NCI-H345 treated with DMSO at 0.1 percent for 48 hours (cell line): Measurements from ENCODE around the gene PAOX.

Experiments used
- DNase-seq: peaks from one replicate; lab custom pipeline; 2025; ENCODE audit not compliant: unreplicated experiment; lab: John Stamatoyannopoulos, UW

Gene PAOX

DNA sequence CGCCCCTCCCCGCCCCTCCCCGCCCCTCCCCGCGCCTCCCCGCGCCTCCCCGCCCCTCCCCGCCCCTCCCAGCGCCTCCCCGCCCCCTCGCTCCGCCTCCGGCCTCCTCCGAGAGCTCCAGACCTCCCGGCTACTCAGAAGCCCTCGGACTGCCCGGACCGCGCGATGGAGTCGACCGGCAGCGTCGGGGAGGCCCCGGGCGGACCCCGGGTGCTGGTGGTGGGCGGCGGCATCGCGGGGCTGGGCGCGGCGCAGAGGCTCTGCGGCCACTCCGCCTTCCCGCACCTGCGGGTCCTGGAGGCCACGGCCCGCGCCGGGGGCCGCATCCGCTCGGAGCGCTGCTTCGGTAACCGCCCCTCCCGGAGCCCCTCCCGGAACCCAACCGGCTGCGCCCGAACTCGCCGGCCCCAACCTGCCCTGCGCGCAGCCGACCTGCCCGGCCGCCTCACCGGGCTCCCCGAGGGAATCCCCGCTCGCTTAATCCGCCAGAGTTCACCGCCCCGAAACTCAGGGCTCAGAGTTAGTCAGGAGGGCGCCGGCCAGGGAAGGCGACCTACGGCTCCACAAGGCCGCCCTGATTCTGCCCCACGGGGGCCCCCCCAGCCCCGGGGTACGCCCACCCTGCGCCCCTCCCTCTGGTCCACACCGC is at the start of gene PAOX:
PAOX (plus strand) TSS at position 111 of the 649 bp plus-strand sequence; CDS start at position 166, 55 bp downstream.
- no peak for DNase-seq

DNA sequence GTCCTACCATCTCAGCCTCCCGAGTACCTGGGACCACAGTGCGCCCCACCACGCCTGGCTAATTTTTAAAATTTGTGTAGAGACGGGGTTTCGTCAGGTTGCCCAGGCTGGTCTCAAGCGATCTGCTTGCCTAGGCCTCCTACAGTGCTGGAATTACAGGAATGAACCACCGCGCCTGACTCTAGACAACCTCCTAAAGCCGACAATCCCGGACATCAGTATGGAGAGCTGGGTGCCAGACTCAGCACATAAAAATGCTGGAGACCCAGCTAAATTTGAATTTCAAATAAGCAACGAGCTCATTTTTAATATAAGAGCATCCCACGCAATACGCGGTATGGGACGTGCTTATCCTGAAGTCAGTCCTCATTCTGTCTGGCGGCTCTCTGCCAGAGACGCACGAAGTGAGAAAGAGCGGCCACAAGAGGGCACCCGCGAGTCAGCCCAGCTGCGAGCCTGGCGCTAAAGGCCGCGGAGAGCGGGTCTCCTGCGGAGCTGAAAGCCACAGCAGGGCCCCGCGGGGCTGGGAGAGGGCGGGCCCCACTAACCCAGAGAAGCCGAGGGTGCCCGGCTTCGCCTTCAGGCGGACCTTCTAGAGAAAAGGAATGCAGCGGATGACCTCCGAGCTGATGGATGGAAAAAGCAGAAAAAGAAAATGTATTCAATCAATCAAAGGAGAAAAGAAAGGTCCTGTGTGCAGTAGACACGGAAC is 49.4 kb upstream of the PAOX start:
- peak; percentile 61 for DNase-seq

DNA sequence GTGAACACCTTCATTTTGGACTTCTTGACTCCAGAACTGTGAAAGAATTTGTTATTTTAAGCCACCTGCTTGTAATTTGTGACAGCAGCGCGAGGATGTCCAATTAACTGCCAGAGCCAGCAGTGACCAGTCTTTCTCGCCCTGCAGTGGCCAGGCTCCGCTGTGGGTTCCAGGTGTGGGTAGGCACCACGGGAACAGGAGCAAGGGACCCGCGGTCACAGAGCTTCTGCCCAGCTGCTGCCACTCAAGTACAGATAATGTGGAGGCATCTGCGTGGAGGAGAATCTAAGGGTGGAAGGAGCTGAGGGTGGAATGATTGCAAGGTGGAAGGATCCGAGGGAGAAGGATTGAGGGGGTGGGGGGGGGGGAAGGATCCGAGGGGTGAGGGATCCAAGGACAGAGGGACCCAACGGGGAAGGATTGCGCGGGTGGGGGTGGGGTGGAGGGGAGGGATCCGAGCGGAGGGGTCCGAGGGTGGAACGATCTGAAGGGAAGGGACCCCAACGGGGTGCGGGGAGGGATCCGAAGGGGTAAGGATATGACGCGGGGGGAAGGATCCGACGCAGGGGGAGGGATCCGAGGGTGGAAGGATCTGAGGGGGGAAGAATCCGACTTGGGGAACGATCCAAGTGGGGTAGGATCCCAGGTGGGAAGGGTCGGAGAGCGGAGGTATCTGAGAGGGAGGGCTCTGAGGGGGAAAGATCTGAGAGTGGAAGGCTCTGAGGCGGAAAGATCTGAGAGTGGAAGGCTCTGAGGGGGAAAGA is 45.9 kb upstream of the PAOX start:
- no peak for DNase-seq

DNA sequence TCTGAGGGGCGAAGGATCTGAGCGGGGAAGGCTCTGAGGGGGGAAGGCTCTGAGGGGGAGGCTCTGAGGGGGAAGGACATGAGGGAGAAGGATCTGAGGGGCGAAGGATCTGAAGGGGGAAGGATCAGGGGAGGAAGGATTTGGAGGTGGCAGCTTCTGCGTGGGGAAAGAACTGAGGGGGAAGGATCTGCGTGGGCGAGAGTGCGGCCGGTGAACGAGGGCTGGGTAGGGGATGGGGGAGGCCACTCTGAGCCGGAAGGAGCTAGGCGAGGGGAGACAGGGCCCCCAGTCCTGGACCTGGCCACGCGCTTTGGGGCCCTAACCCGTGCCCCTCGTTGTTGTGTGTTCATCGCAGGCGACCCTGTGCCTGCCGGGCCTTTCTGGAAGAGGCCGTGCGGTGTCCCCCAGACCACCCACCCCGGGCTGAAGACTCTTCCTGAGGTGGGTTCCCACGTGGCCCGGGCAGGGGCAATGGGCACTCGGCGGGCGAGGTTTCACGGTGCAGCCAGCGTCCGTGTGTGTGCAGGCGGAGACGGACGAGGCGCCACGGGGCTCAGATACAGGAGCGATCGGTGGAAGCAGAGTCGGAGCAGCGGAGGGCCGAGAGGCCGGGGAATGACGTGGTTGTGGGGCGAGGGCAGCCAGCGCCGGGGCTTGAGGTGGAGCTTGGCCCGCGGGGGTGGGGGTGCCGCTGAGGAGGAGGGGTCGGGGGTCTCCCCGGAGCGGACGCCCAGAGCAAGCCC is 44.4 kb upstream of the PAOX start:
- DNase-seq: no peak

DNA sequence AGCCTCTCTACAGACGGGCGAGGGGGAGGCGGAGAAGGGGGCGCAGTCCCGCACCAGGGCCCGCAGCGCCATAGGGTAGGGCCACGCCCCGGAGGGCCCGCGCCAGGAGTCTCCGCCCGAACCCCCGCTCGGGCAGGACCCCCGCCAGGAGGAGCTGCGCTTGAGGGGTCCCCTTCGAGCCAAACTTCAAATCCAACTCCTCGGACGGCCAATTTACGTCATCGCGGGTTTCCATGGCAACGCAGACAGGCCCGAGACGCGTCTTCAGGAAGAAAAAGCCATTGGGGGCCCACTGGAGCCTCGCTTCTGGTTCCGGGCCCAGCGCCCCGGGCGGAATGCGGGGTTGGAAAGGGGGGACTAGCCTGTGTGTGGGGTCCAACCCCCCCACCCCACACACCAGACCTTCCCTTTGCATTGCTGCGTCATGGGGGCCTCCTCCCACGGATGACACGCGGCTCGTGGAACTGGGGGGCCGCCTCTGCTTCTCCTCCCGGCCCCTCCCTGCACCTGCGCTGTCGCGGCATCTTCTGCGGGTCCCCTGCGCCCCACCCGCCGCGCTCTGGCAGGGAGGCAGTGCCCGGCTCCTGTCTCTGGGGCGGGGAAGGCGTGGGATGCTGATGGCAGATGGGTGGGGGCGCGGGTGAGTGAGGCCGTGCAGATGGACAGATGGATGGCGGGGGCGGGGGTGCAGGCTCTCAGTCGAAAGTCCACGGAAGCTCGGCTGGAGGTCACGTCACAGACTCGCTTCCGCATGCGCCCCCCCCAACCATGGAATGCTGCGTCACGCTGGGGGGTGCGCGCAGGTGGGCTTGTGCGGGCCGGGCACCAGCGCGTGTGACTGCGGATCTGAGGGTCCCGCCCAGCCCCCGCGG is 43.6 kb upstream of the PAOX start:
- DNase-seq: no peak

- no peak for DNase-seq
These were observed 42.9 kb upstream of the PAOX start for GRCh38 chr10:133336118-133336576.

GRCh38 chr10:133336577-133337369 is 42.3 kb upstream of the PAOX start, which contains the start of gene CALY:
TSS of gene CALY (minus strand) at chr10:133336896. CDS start at chr10:133328989, 7,907 bp downstream.
- DNase-seq: no peak

DNA sequence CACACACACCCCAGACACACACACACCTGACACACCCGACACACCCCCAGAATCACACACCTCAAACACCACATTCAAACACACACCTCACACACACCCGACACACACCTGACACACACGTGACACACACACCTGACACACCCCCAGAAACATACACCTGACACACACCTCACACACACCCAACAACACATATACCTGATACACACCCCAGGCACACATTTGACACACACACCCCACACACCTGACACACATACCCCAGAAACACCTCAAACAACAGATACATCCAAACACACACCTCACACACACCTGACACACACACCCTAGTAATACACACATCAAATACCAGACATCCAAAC is 41.7 kb upstream of the PAOX start:
- DNase-seq: no peak

DNA sequence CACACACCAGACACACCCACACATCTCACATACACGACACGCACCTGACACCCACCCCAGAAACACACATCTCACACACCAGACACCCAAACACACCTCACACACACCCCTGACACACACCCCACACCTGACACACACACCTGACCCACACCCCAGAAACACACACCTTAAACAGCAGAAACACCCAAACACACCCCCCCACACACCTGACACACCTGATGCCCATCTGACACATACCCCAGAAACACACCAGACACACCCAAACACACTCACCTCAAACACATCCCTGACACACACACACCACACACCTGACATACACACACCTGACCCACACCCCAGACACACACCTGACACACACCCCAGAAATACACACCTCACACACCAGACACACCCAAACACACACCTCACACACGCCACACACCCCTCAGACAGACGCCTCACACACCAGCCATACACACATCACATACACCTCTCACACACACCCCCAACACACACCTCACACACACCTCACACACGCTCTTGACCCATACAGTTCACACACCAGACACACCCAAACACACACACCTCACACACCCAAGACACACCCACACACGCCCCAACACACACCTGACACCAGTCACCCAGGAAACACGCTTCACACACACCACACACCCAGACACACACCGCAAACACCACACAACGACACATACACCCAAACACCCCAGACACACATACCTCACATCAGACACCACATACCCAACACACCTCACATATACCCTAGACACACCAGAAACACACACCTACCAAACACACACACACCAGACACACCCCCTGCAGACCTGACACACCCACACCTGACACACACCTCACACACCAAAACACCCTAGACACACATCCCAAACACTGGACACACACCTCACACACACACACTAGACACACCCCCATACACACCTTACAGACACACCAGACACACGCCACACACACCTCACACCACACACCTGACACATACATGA is 40.7 kb upstream of the PAOX start:
- DNase-seq: no peak

DNA sequence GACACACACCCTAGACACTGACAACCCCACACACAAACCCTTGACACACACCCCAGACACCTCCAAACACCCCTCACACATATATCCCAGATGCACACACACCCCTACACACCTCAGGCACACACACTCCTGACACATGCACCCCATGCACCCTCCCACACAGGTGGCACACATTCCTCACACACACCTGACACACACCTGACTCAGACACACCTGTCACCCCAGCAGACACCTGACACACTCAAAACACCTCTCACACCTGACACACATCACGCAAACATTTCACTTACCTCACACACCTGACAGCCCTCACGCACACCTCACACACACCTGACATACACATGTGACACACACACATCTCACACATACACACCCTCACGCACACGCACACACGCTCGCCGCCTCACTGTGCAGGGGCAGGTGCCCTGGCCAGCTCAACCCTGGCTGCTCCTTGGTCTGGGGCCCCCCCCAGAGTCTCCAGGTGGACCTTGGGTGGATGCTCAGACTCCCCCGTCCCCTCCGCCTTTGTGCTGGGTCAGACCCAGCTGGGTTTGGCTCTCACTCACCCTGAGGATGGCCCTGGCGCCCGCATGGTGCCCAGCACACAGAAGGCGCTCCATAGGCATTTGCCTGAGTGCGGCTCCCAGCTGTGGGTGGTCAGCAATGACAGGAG is 39.2 kb upstream of the PAOX start:
- DNase-seq: no peak

DNA sequence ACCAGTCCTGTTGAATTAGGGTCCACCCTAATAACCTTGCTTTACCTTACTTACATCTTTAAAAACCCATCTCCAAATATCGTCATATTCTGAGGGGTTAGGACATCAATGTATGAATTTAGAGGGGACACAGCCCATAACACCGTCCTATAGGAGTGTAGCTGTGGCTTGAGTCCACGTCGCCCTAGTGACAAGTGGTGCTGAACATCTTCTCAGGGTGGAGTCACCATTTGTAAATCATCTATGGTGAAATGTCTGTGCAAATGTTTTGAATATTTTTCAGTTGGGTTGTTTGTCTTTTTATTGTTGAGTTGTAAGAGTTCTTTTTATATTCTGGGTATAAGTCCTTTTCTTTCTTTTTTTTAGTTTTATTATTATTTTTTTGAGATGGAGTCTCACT is 37.1 kb upstream of the PAOX start:
- DNase-seq: no peak

DNA sequence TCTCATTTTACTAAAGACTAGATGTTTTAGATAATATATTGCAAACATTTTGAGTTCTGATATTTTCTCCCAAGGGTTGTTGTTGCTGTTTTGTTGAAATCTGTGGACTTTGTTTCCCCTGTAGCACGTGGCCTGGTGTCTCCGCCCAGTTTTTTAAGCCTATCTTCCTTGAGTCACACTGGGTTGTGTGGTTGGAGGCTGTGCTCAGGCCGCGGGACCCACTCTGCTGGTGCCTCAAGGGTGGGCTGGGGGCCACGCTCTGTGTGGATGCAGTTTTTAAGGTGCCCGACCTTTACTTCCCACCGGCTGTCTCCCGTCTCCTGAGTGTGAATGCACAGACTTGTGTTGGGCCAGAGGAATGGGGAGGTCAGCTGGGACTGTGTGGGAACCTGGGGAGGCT is 36.1 kb upstream of the PAOX start:
- DNase-seq: no peak

DNA sequence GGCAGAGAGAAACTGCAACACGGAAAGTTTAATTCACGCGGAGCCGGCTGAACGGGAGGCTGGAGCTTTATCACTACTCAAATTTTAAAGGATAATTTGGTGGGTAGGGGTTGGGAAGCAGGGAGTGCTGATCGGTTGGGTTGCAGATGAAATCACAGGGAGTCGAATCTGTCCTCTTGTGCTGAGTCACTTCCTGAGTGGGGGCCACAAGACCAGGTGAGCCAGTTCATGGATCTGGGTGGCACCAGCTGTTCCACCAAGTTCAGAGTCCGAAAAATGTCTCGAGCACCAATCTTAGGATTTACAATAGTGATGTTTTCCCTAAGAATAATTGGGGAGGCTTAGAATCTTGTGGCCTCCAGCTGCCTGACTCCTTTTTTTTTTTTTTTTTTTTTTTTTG is 35.5 kb upstream of the PAOX start:
- DNase-seq: no peak

DNA sequence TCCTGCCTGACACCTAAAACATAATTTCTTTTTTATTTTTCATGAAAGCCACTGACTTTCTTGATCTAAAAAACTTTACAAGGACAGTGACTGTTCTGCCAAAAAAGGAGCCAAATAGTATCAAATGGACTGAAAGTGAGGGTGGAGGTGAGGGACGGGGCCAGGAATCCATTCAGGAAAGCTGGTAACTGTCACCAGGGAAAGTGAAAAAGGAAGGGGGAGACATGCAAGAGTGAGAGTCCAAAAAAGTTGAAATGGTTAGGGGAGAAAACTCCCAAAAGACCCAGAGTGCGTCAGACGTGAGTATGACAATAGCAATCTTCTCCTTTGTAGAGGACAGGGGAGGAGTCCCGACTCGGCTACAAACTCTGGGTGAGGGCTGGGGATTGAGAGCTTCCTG is 34.8 kb upstream of the PAOX start:
- no peak for DNase-seq

DNA sequence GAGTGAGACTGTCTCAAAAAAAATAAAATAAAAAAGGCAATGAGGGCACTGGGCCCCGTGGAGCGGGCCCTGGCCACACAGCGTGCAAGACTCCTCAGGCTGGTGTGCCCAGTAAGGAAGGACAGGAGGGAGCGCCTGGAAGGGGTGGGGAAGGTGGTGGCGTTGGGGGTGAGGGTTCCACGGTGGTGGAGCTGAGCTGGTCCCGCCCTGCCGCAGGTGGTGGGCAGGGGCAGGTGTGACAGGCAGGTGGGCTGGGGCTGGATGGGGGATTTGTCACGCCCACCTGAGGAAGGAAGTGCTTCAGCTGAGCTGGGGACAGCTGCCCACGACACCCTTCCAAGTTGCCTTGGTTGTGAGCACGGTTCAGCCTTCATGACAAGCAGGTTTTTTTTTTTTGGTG is 32.6 kb upstream of the PAOX start:
- DNase-seq: no peak

DNA sequence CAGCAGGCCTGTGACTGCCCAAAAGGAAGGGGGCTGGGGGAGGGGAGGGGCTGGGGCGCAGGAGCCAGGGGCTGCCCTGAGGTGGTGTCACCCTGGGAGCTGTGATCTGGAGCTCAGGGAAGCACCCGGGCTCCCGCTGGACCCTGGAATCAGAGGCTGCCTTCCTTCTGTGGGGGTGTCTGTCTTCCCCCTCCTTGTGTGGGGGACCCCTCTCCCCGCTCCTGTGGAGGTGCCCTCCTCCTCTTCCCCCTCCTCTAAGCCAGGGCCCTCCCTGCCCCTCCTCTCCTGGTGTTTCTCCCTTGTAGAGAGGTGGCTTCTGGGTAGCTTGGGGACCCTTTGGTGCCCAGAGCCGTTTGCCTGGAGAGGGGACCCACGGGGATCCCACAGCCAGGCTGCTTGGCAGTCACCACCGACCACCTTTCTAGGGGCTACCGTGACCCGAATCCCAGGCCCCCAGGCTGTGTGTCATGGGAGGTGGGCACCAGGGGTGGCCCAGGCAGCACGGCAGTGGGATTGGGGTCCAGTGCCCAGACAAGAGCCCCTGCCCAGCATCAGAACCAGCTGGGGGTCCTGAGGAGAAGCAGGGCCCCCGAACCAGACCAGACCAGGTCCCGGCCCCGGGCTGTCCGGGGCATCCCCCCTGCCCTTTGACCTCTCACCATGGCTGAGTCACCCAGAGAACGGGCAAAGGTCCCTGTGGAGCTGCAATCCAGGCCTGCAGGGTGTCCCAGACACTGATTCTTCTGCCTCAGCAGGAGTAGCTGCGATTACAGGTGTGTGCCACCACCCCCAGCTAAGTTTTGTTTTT is 31.1 kb upstream of the PAOX start:
- DNase-seq: no peak

DNA sequence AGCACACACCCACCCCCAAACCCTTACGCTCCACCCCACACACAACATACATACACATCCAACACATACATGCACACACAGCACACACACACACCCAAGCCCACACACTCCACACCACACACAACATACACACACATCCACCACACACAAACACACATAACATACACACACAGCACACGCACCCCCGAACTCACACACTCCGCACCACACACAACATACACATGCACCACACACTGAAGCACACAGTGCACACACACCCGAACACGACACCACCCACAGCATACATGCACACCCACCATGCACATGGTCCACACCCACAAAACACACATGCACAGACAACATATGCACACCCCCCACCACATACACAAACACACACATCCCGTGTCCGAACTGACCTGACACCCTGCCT is 29.9 kb upstream of the PAOX start:
- no peak for DNase-seq
